Activated CD4-positive, alpha-beta T cell treated with anti-CD3 and anti-CD28 coated beads, Interleukin-2, amount 50 U/mL, for 1 hour (primary cell): ENCODE data around the gene SFXN2.
"Not testable (repeated sequence)": the region's sequence is repeated elsewhere in the genome, so short reads cannot be mapped to it uniquely, and the experiment has no call there.

Experiments used
- DNase-seq: peaks from one replicate; pipeline ENCODE4 v3.0.0-alpha.2; 2020

The SFXN2 gene

GRCh38 chr10:102723989-102724388, 9.6 kb downstream of the SFXN2 start:
- no peak for DNase-seq

- DNase-seq, result no peak
Observed at GRCh38 chr10:102726274-102726673, 11.8 kb downstream of the SFXN2 start.

GRCh38 chr10:102727037-102727818, 12.8 kb downstream of the SFXN2 start:
- DNase-seq, result no peak

- peak; percentile 52 for DNase-seq
Observed at GRCh38 chr10:102729029-102730026, 14.9 kb downstream of the SFXN2 start.

GRCh38 chr10:102731222-102731800, 16.9 kb downstream of the SFXN2 start:
- DNase-seq, result no peak

- no peak for DNase-seq
Observed at GRCh38 chr10:102732661-102733060, 18.2 kb downstream of the SFXN2 start.

GRCh38 chr10:102735065-102735562, 20.7 kb downstream of the SFXN2 start:
- no peak for DNase-seq

- no peak for DNase-seq
Observed at GRCh38 chr10:102738692-102739121, 24.3 kb downstream of the SFXN2 start.

GRCh38 chr10:102740229-102740628, 25.8 kb downstream of the SFXN2 start:
- DNase-seq, result no peak

GRCh38 chr10:102741726-102742237, 27.3 kb downstream of the SFXN2 start:
- no peak for DNase-seq

- DNase-seq, result not testable (repeated sequence)
Observed at GRCh38 chr10:102742313-102742712, 27.9 kb downstream of the SFXN2 start.

- DNase-seq, result no peak
Observed at GRCh38 chr10:102743078-102743587, 28.7 kb downstream of the SFXN2 start.

GRCh38 chr10:102743588-102744373, 29.3 kb downstream of the SFXN2 start, which contains the start of gene WBP1L:
Gene WBP1L, plus strand, starts transcription at chr10:102743948. Its CDS starts 106 bp downstream, at chr10:102744054.
- DNase-seq, result peak; percentile 92

GRCh38 chr10:102744374-102745051, 30.1 kb downstream of the SFXN2 start:
- DNase-seq, result no peak

GRCh38 chr10:102745157-102745556, 30.7 kb downstream of the SFXN2 start:
- no peak for DNase-seq

- no peak for DNase-seq
Observed at GRCh38 chr10:102752266-102752930, 38.0 kb downstream of the SFXN2 start.

GRCh38 chr10:102752934-102753664, 38.7 kb downstream of the SFXN2 start:
- no peak for DNase-seq

- DNase-seq, result no peak
Observed at GRCh38 chr10:102753718-102754117, 39.3 kb downstream of the SFXN2 start.

- DNase-seq, result no peak
Observed at GRCh38 chr10:102757323-102757722, 42.9 kb downstream of the SFXN2 start.
